ENCODE data around the gene AFF3.

- TF ChIP-seq EZH2 (IDR thresholded peaks at IDR 0.05; ENCODE audit: borderline replicate concordance, low read depth, low read length, poor library complexity, severe bottlenecking) (no peak), CTCF (conservative IDR thresholded peaks at IDR 0.05; ENCODE audit: low read depth, low read length) (no peak)
These were observed 459.9 kb downstream of the AFF3 start for GRCh38 chr2:99682275-99683060.

Data from A673 (cell line).